Activated CD4-positive, alpha-beta T cell treated with anti-CD3 and anti-CD28 coated beads for 48 hours (primary cell): ENCODE data around the gene SIX6.

ENCODE experiments used
- DNase-seq: peaks from one replicate; pipeline ENCODE4 v3.0.0-alpha.2; 2020

The SIX6 gene

DNA sequence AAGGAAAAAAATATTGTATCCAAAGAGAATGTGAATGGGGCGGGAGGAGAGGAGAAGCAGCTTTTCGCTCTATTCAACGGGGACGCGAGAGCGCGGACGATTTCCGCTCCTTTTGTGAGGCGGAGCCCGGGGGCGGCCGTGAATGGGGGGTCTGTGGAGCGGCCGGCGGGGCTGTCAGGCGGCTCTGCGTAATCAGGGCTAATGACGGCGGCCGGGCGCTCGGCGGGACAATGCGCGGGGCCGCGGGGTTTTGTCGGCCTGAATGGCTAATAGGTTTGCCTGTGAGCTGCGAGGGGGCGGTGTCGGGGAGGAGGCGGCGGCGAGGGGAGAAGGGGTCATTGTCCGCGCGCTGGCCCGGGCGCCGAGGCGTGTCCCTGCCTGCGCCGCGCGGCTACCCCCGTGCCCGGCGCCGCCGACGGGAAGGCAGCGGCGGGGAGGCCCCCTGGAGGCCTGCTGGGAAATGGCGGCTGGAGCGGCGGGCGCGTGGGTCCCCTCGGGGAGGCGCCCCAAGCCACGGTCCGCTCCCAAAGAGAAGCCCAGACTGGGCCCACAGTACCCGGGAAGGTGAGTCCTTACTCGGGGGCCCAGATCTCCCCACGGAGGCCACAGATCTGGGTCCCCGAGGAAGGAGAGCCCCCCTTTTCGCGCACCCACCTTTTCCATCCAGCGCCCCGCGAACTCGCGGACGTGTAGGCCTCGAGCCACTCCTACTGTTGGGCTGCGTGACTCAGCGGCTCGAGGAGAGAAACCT, 6.0 kb downstream of the SIX6 start:
- DNase-seq, result peak; percentile 47

DNA sequence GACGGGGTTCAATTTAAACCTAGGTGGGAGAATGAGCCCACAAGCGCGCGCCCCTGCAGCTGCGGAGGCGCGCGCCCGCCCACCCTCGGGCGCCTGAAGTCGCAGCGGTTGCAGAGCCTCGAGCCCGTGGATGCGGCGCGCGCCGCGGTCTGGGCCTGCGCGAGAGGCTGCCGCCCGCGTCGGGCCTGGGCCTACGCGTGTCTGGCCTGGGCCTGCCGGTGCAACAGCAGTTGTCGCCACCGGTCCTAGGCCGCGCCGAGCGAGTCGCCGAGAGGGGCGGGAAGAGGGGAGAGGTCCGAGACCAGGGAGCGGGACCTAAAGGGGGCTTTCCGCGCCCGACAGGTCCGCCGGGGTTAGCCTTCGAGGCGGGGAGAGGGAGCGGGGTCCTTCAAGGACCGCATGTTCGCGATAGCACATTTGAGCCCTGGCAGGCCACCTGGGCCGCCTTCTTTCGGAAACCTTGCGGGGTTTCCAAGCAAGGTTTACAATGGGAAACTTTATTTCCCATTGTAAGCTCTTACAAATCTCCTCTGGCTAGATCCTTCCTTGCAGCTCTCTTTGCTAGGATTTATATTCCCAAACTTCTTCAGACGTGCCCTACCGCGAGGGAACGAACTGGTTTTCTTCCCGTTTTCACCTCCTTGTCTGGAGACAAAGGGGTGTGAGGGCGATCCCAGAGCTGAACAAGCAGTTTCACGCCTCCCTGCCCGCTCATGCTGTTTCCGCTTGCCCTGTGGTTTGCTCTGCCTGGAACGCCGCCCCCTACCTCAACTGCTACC, 6.8 kb downstream of the SIX6 start:
- no peak for DNase-seq

DNA sequence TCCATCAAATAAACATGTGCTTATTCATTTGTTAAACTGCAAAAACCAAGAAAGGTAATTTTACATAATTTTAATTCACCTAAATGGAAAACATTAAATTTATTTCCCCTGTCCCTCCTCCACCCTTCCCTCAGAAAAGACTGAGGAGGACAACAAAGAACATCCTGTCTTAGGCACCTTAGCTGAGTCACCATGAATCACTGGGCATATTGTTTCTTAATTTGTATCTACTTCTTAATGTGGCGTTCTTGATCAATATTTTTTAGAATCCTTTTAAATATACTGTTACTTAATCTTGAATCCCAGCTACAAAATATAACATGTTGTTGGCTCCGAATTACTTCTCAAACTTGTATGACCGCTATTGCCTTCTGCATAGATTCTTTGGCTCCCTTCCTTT, 23.5 kb downstream of the SIX6 start:
- no peak for DNase-seq

- no peak for DNase-seq
Measured at GRCh38 chr14:60537663-60538062, 28.7 kb downstream of the SIX6 start.

- peak; percentile 6 for DNase-seq
Measured at GRCh38 chr14:60544659-60545058, 35.7 kb downstream of the SIX6 start.

DNA sequence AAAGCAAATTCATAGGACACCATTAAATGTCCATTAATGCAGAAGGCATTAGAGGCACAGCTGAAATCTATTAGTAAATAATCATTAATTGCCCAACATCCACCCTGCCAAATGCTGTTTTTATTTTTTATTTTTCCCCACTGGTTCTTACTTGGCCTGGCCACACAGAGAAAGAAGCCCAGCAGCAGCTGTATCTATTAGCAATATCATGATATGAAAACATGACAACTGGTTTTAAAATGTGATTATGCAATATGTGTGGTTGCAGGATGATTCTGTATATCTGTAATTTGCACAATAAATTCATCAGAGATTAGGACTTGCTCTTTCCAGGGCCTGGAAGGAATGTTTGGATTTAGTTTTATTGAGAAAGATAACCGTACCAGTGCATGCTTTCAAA, 44.9 kb downstream of the SIX6 start:
- no peak for DNase-seq

- peak; percentile 39 for DNase-seq
Measured at GRCh38 chr14:60561845-60562746, 53.1 kb downstream of the SIX6 start.
